Esophagus squamous epithelium (tissue), 5 donors: ENCODE measurements around the gene EIF1AD. TPM values are rescaled to one million over a fixed set of nuclear protein-coding genes. Genes with fewer than 3 reads are reported as not detected.
A peak's percentile ranks its signal among the peaks of the same experiment; 100 is the strongest.

ENCODE experiments used
- DNase-seq: peaks from one replicate; lab custom pipeline; 2025; lab: John Stamatoyannopoulos, UW
- H3K27ac ChIP-seq, 4 donors: fragments of 200-600 bp; sonication (generic); one replicate each; pipeline ENCODE4 v1.5.1; 2016 to 2019; ENCODE audit warnings: mild to moderate bottlenecking in 1 of 4
- H3K27me3 ChIP-seq, 4 donors: fragments of 200-600 bp; sonication (generic); 1 replicate in 3 of 4; 2 replicates in 1 of 4; pipeline versions ENCODE4 v1.5.1 to v1.6.0; 2017 to 2021; ENCODE audit warnings: antibody characterized with exemption in 1 of 4
- H3K36me3 ChIP-seq, 3 donors: fragments of 200-600 bp; sonication (generic); one replicate each; pipeline ENCODE4 v1.5.1; 2016 to 2019
- H3K4me1 ChIP-seq, 3 donors: fragments of 200-600 bp; sonication (generic); one replicate each; pipeline ENCODE4 v1.5.1; 2017 to 2019
- H3K4me3 ChIP-seq, 4 donors: fragments of 200-600 bp; sonication (generic); 1 replicate in 3 of 4; 2 replicates in 1 of 4; pipeline ENCODE4 v1.5.1; 2016 to 2019; ENCODE audit warnings: mild to moderate bottlenecking in 2 of 4, moderate library complexity in 1 of 4
- H3K9me3 ChIP-seq, 3 donors: fragments of 200-600 bp; sonication (generic); one replicate each; pipeline ENCODE4 v1.5.1; 2016 to 2019
- POLR2A ChIP-seq, 4 donors: fragments of 450-650 bp; IDR thresholded peaks; one replicate each; pipeline ENCODE4 v1.6.1; 2017; ENCODE audit warnings: antibody characterized with exemption in 4 of 4, mild to moderate bottlenecking in 4 of 4, moderate library complexity in 3 of 4
- WGBS, 2 donors: methylation state at CpG; one replicate each; pipeline ENCODE4 v1.1.5; 2018; 5-methylcytosine and 5-hydroxymethylcytosine counted together
- intact Hi-C: fragments of 100-400 bp; cut with DNase I; formaldehyde crosslinking; loops from one replicate; pipeline ENCODE4 v1.15.0; 2022
- total RNA-seq, 4 donors: library from RNA; depleted of rRNA; stranded (reverse); fragments of >200 nt; gene quantifications; one replicate each; pipeline ENCODE4 v1.1.0, GENCODE V29; 2016
- TF ChIP-seq, protein P1 (sequence below), 6 experiments: fragments of 450-650 bp in 4 of 6; fragments of 200-600 bp in 2 of 6; sonication (generic) in 2 of 6; IDR thresholded peaks; one replicate each; pipeline ENCODE4 v1.5.1; 2016 to 2019; ENCODE audit warnings: antibody characterized with exemption in 6 of 6, mild to moderate bottlenecking in 4 of 6, moderate library complexity in 4 of 6
- donor health status: DM: yes; HTN: yes; CAD: no.

The EIF1AD gene
- total RNA-seq, 4 donors from 2014 or later: 24.7 to 43.2 (median 30.0) TPM

DNA sequence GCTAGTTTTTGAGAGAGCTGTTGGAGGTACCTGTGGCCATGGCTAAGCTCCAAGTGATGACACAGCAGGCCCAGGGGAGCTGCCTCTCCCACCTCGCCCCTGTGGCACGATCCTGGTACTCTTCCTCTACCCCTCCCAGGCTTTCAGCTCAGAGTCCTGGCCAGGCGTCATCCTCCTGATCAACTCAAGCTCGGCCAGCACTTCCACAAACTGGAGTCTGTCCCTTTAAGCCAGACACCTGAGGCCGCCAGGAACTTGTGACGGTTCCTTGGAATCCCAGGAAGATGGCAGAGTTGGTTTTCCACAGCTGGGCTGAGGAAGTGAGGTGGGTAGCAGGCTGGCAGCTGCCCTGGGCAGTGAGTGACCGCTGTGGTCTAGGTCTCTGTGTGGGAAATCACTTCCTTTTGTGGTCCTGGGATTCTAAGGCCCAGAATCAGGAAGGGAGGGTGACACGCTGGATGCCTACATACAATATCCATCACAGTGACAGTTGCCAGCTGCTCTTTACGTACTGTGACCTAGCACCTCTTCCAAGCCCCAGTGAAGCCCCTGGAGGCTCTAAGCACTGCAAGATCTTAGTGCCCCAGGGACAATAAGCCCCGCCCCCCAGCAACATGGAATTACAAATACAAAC is 6.6 kb upstream of the EIF1AD start:
- intact Hi-C loops: no loop called here
- peak overlapping the region in 3 of 4 donors; percentile 45 to 64 (median 46) for H3K27ac ChIP-seq
- peaks cover 15 to 53% (median 24%) of the 10 kb centered on the region in 3 donors for H3K4me1 ChIP-seq
- TF ChIP-seq POLR2A (IDR thresholded peaks at IDR 0.05): no peak
- TF ChIP-seq, protein P1, sequence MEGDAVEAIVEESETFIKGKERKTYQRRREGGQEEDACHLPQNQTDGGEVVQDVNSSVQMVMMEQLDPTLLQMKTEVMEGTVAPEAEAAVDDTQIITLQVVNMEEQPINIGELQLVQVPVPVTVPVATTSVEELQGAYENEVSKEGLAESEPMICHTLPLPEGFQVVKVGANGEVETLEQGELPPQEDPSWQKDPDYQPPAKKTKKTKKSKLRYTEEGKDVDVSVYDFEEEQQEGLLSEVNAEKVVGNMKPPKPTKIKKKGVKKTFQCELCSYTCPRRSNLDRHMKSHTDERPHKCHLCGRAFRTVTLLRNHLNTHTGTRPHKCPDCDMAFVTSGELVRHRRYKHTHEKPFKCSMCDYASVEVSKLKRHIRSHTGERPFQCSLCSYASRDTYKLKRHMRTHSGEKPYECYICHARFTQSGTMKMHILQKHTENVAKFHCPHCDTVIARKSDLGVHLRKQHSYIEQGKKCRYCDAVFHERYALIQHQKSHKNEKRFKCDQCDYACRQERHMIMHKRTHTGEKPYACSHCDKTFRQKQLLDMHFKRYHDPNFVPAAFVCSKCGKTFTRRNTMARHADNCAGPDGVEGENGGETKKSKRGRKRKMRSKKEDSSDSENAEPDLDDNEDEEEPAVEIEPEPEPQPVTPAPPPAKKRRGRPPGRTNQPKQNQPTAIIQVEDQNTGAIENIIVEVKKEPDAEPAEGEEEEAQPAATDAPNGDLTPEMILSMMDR (IDR thresholded peaks at IDR 0.05): no peak
- peaks cover 0 to 23% (median 2%) of the 10 kb centered on the region in 4 donors for H3K27me3 ChIP-seq
- H3K9me3 ChIP-seq: no peaks in the 10 kb centered on the region
- peaks cover 0 to 33% (median 7%) of the 10 kb centered on the region in 3 donors for H3K36me3 ChIP-seq
- WGBS, 2 donors: 52% methylated on average over 4 of the region's 10 CpGs; no CpG with 5 or more reads in 1 of the 2 donors
- H3K4me3 ChIP-seq: no peak overlapping the region
- DNase-seq: no peak

DNA sequence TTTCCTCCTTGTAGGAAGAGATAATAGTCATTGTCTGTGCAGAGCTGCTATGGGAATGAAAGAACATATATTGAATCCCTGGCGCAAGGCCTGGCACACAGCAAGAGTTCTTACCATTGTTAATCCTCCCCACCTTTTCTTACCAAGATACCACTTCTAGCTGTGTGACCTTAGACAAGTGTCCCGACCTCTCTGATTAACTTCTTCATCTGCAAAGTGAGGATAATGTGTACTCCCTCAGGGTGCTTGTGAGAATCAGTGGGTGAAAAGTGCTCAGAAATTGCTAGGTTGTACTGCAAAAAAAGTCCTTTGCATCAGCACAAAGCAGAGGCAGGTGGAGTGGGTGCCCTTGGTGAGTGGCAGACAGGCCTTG is 6.1 kb upstream of the EIF1AD start:
- H3K4me1 ChIP-seq: peaks cover 18 to 53% (median 26%) of the 10 kb centered on the region in 3 donors
- no peak overlapping the region for H3K4me3 ChIP-seq
- WGBS, 2 donors: 67 to 74% methylated on average over 2 of the region's 2 CpGs
- TF ChIP-seq POLR2A (IDR thresholded peaks at IDR 0.05): no peak
- TF ChIP-seq, protein P1 (IDR thresholded peaks at IDR 0.05): no peak
- peaks cover 0 to 35% (median 8%) of the 10 kb centered on the region in 3 donors for H3K36me3 ChIP-seq
- intact Hi-C loops: no loop called here
- H3K27me3 ChIP-seq: peaks cover 0 to 18% (median 2%) of the 10 kb centered on the region in 4 donors
- H3K27ac ChIP-seq: peak overlapping the region in 2 of 4 donors; percentile 45 to 64
- H3K9me3 ChIP-seq: no peaks in the 10 kb centered on the region
- DNase-seq: no peak

DNA sequence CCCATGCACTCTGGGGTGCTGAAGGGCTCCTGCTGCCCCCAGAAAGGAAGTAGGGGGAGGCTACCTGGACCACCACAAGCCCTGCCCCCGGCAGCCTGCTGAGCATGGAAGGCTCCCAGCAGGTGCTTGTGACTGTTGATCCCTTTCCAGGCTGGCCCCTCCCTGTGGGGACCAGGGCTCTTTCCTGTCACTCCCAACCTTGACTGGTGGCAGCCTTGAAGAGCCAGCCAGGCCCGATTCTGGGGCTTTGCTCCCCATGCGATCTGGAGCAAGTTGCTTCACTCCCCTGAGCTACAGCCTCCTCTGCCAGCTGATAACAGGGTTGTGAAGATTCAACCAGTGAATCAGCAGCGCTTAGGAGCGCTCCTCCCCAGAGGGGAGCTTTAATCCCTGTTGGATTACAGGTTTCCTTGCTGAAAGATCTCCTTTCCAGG is 5.3 kb upstream of the EIF1AD start:
- Histone ChIP-seq H3K4me3 (no peak overlapping the region), H3K27me3 (peaks cover 0 to 10% (median 2%) of the 10 kb centered on the region in 4 donors), H3K36me3 (peaks cover 0 to 35% (median 8%) of the 10 kb centered on the region in 3 donors), H3K9me3 (no peaks in the 10 kb centered on the region), H3K4me1 (peaks cover 16 to 49% (median 24%) of the 10 kb centered on the region in 3 donors), H3K27ac (peak overlapping the region in 2 of 4 donors; percentile 9 to 21)
- 23 to 42% methylated on average over 3 of the region's 5 CpGs for WGBS, 2 donors
- intact Hi-C loops: no loop called here
- TF ChIP-seq, protein P1 (IDR thresholded peaks at IDR 0.05): no peak
- no peak for TF ChIP-seq POLR2A (IDR thresholded peaks at IDR 0.05)
- no peak for DNase-seq

DNA sequence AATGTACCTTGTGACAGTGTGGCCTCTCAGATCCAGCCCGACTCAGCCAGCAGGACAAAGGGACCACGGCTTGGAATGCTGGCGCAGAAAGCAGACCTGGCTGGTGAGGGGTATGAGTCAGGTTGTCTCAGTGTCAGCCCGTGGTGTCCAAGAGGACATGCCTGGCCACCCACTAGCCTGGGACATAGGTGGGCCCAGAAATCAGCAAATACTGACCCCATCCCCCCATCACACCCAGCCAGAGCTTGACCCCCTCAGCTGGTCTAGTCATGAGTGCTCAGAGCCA is 4.9 kb upstream of the EIF1AD start:
- Histone ChIP-seq H3K4me3 (no peak overlapping the region), H3K36me3 (peaks cover 0 to 35% (median 8%) of the 10 kb centered on the region in 3 donors), H3K4me1 (peaks cover 12 to 45% (median 20%) of the 10 kb centered on the region in 3 donors), H3K27ac (peak overlapping the region in 2 of 4 donors; percentile 9 to 21), H3K27me3 (peaks cover 0 to 6% (median 2%) of the 10 kb centered on the region in 4 donors), H3K9me3 (no peaks in the 10 kb centered on the region)
- WGBS, 2 donors: 50% methylated on average over 4 of the region's 4 CpGs; no CpG with 5 or more reads in 1 of the 2 donors
- intact Hi-C loops: no loop called here
- DNase-seq: no peak
- no peak for TF ChIP-seq POLR2A (IDR thresholded peaks at IDR 0.05)
- TF ChIP-seq, protein P1 (IDR thresholded peaks at IDR 0.05): no peak

DNA sequence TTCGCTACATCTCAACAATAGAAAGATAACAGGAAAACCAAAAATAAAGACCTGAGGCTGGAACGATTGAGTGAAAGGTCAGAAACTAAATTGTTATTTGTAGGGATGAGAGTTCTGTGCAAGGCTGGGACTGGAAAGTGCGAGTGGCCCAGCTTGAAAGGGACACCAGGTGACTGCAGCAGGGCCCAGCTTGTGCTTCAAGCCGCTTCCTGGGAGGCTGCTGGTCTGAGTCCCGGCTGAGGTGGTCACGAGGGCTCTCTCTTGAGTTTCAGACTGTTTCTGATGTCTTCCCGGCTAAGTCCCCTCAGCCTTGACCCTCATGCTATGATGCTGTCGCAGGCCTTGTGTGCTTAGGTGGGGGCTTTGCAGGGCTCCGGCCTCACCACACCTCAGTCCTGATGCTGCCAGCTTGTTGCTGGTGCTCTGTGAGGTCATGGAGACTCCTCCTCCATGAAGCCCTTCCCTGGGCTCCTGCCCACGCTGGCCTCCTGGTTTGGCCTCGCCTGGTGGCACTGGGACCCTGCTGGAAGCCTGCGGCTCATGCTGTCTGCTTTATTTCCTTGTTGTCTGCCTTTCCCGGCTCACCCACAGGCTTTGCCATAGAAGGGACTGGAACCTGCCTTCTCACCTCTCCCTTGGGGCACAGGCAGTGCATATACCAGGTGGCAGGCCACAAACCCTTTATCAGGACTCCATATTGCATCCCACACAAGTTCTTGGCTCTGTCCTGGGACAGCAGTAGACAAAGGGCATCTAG is 4.4 kb upstream of the EIF1AD start:
- Histone ChIP-seq H3K36me3 (peaks cover 0 to 35% (median 8%) of the 10 kb centered on the region in 3 donors), H3K9me3 (no peaks in the 10 kb centered on the region), H3K27ac (no peak overlapping the region), H3K27me3 (peaks cover 0 to under 1% (median 0%) of the 10 kb centered on the region in 4 donors), H3K4me3 (no peak overlapping the region), H3K4me1 (peaks cover 9 to 42% (median 15%) of the 10 kb centered on the region in 3 donors)
- no peak for DNase-seq
- intact Hi-C loops: no loop called here
- 79% methylated on average over 8 to 13 of the region's 13 CpGs for WGBS, 2 donors
- TF ChIP-seq, protein P1 (IDR thresholded peaks at IDR 0.05): no peak
- no peak for TF ChIP-seq POLR2A (IDR thresholded peaks at IDR 0.05)
